SK-N-SH treated with all-trans-retinoic acid at 6 μM for 48 hours (cell line): ENCODE measurements around the gene OR7G3.

ENCODE experiments used
- ATAC-seq: fragments of 200-7000 bp; cut with Tn5 transposase; 3 replicates; pipeline ENCODE4 v1.9.1; 2020; ENCODE audit warnings: mild to moderate bottlenecking, moderate library complexity
- ARNTL ChIP-seq: fragments of 450-650 bp; formaldehyde crosslinking; IDR thresholded peaks from 2 replicates; pipeline ENCODE4 v1.5.0; 2020; ENCODE audit warnings: low read depth, mild to moderate bottlenecking, moderate library complexity, borderline replicate concordance
- BACH2 ChIP-seq: fragments of 250-450 bp; sonication (Bioruptor Pico); IDR thresholded peaks from 2 replicates; pipeline ENCODE4 v1.9.0; 2021; ENCODE audit warnings: mild to moderate bottlenecking, borderline replicate concordance
- CSDC2 ChIP-seq: fragments of 250-450 bp; sonication (Bioruptor Pico); IDR thresholded peaks from 2 replicates; pipeline ENCODE4 v1.5.0; 2020; ENCODE audit warnings: mild to moderate bottlenecking, moderate library complexity
- ESRRG ChIP-seq: fragments of 250-450 bp; sonication (Bioruptor Pico); IDR thresholded peaks from 2 replicates; pipeline ENCODE4 v1.6.1; 2021; ENCODE audit warnings: mild to moderate bottlenecking
- ISL1 ChIP-seq: fragments of 250-450 bp; sonication (Bioruptor Pico); IDR thresholded peaks from 2 replicates; pipeline ENCODE4 v2.1.2; 2022; ENCODE audit warnings: mild to moderate bottlenecking, moderate library complexity
- RARB ChIP-seq: fragments of 250-450 bp; sonication (Bioruptor Pico); IDR thresholded peaks from 2 replicates; pipeline ENCODE4 v1.8.0; 2021; ENCODE audit warnings: mild to moderate bottlenecking, moderate library complexity
- SNAI2 ChIP-seq: fragments of 250-450 bp; sonication (Bioruptor Pico); IDR thresholded peaks from 2 replicates; pipeline ENCODE4 v1.5.0; 2020; ENCODE audit warnings: mild to moderate bottlenecking, moderate library complexity
- TCF4 ChIP-seq: fragments of 250-450 bp; sonication (Bioruptor Pico); IDR thresholded peaks from 2 replicates; pipeline ENCODE4 v1.8.0; 2021; ENCODE audit warnings: mild to moderate bottlenecking, moderate library complexity, borderline replicate concordance
- TOX ChIP-seq: fragments of 250-450 bp; sonication (Bioruptor Pico); IDR thresholded peaks from 2 replicates; pipeline ENCODE4 v1.8.0; 2021; ENCODE audit warnings: mild to moderate bottlenecking, moderate library complexity, borderline replicate concordance
- ZC3H10 ChIP-seq: fragments of 250-450 bp; sonication (Bioruptor Pico); IDR thresholded peaks from 2 replicates; pipeline ENCODE4 v1.5.1; 2021; ENCODE audit warnings: mild to moderate bottlenecking, moderate library complexity
- ZFP3 ChIP-seq: fragments of 250-450 bp; sonication (Bioruptor Pico); IDR thresholded peaks from 2 replicates; pipeline ENCODE4 v1.5.0; 2020; ENCODE audit warnings: mild to moderate bottlenecking, moderate library complexity
- ZFP30 ChIP-seq: fragments of 450-650 bp; formaldehyde crosslinking; IDR thresholded peaks from 2 replicates; pipeline ENCODE4 v1.5.0; 2022; ENCODE audit warnings: mild to moderate bottlenecking, moderate library complexity
- ZNF565 ChIP-seq: fragments of 450-650 bp; formaldehyde crosslinking; conservative IDR thresholded peaks from 2 replicates; pipeline ENCODE4 v1.5.0; 2020; ENCODE audit warnings: low read depth, mild to moderate bottlenecking, moderate library complexity
- ZNF70 ChIP-seq: fragments of 450-650 bp; formaldehyde crosslinking; IDR thresholded peaks from 2 replicates; pipeline ENCODE4 v1.5.0; 2020; ENCODE audit warnings: mild to moderate bottlenecking, moderate library complexity
- ZNF8 ChIP-seq: fragments of 450-650 bp; formaldehyde crosslinking; IDR thresholded peaks from 2 replicates; pipeline ENCODE4 v1.5.0; 2020; ENCODE audit warnings: mild to moderate bottlenecking, moderate library complexity
- TF ChIP-seq, protein P1 (sequence below): fragments of 250-450 bp; sonication (Bioruptor Pico); IDR thresholded peaks from 2 replicates; pipeline ENCODE4 v1.5.1; 2020; ENCODE audit warnings: low read depth, mild to moderate bottlenecking, moderate library complexity
- TF ChIP-seq, protein P2 (sequence below): fragments of 250-450 bp; sonication (Bioruptor Pico); IDR thresholded peaks from 2 replicates; pipeline ENCODE4 v1.8.0; 2020; ENCODE audit warnings: mild to moderate bottlenecking, moderate library complexity, borderline replicate concordance
- TF ChIP-seq, protein P3 (sequence below): fragments of 250-450 bp; sonication (Bioruptor Pico); IDR thresholded peaks from 2 replicates; pipeline ENCODE4 v1.5.1; 2021; ENCODE audit warnings: mild to moderate bottlenecking, moderate library complexity
- TF ChIP-seq, protein P4 (sequence below): fragments of 250-450 bp; sonication (Bioruptor Pico); IDR thresholded peaks from 2 replicates; pipeline ENCODE4 v1.8.0; 2021; ENCODE audit warnings: low read depth, mild to moderate bottlenecking, moderate library complexity, borderline replicate concordance

Gene OR7G3

DNA sequence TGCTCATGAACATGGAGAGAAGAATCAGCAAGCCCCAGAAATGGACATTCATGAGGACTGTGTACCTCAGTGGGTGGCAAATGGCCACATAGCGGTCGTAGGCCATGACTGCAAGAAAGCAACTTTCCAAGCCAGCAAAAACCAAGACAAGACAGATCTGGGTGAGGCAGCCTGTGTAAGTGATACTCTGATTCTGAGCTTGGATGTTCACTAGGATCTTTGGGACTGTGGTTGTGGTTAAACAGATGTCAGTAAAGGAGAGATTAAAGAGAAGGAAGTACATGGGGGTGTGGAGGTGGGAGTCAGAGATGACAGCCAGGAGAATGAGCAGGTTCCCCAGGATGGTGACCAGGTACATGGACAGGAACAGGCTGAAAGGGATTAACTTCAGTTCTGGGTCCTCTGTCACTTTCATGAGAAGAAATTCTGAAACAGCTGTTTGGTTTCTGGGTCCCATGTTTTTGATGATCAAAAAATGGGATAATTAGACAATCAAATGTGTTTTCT is 11.4 kb downstream of the OR7G3 start, which contains the start of gene OR7G1 (continued):
- no peak for TF ChIP-seq ZNF8

DNA sequence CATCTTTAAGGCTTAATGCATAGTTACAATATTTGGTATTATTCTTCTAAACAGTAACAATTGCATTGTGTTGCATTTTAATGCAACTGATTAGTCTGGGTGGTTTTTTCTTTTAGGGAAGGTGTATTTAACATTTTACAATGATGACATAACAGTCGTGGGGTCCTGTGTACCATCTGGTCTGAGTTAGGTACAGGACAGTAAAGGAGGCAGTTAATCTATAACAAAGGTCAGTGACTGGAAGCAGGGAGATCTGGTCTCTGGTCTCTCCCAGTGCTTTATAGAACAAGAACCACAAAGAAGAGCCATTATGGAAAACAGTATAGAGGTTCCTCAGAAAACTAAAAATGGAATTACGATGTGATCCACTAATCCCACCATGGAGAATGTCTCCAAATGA is 16.8 kb downstream of the OR7G3 start:
- TF ChIP-seq ZC3H10 (CRISPR knock-in tag) (no peak), ZNF70 (CRISPR knock-in tag) (no peak), ZFP30 (no peak), ZFP3 (CRISPR knock-in tag) (no peak), TOX (no peak), SNAI2 (no peak), TCF4 (CRISPR knock-in tag) (no peak), BACH2 (CRISPR knock-in tag) (no peak), RARB (CRISPR knock-in tag) (no peak), ZNF8 (no peak), ESRRG (no peak)
- TF ChIP-seq, protein P1, sequence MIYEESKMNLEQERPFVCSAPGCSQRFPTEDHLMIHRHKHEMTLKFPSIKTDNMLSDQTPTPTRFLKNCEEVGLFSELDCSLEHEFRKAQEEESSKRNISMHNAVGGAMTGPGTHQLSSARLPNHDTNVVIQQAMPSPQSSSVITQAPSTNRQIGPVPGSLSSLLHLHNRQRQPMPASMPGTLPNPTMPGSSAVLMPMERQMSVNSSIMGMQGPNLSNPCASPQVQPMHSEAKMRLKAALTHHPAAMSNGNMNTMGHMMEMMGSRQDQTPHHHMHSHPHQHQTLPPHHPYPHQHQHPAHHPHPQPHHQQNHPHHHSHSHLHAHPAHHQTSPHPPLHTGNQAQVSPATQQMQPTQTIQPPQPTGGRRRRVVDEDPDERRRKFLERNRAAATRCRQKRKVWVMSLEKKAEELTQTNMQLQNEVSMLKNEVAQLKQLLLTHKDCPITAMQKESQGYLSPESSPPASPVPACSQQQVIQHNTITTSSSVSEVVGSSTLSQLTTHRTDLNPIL (CRISPR knock-in tag): no peak
- TF ChIP-seq, protein P2, sequence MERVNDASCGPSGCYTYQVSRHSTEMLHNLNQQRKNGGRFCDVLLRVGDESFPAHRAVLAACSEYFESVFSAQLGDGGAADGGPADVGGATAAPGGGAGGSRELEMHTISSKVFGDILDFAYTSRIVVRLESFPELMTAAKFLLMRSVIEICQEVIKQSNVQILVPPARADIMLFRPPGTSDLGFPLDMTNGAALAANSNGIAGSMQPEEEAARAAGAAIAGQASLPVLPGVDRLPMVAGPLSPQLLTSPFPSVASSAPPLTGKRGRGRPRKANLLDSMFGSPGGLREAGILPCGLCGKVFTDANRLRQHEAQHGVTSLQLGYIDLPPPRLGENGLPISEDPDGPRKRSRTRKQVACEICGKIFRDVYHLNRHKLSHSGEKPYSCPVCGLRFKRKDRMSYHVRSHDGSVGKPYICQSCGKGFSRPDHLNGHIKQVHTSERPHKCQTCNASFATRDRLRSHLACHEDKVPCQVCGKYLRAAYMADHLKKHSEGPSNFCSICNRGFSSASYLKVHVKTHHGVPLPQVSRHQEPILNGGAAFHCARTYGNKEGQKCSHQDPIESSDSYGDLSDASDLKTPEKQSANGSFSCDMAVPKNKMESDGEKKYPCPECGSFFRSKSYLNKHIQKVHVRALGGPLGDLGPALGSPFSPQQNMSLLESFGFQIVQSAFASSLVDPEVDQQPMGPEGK (CRISPR knock-in tag): no peak
- ATAC-seq: no peak

DNA sequence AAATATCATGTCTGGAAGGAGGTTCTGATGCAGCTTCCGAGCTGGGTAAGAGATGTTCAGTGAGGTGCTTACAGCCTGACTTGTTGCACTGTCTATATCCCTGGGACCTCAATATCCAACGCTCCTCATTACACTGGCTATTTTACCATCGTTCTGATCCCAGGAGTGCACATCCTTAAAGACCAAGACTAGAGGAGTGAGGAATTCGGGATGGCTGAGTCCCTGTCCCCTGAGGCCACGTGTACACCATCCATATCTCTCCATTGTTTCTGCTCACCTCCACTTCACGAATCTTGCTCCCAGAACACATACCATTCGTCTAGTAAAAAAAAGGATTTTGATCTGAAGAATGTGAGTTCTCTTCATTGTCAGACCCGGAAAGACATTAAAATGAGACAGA is 19.4 kb downstream of the OR7G3 start, which contains the start of gene OR7G2:
Gene OR7G2, minus strand, starts transcription at position 101 of the 400 bp plus-strand sequence. CDS start 4,232 bp downstream, outside the sequence.
- TF ChIP-seq ISL1: no peak
- no peak for TF ChIP-seq ZNF565 (CRISPR knock-in tag)
- TF ChIP-seq ZC3H10 (CRISPR knock-in tag): no peak
- TF ChIP-seq ESRRG: no peak
- TF ChIP-seq ZNF70 (CRISPR knock-in tag): no peak
- TF ChIP-seq ARNTL (CRISPR knock-in tag): no peak
- TF ChIP-seq CSDC2: no peak
- TF ChIP-seq RARB (CRISPR knock-in tag): no peak
- TF ChIP-seq, protein P1 (CRISPR knock-in tag): no peak
- TF ChIP-seq, protein P3, sequence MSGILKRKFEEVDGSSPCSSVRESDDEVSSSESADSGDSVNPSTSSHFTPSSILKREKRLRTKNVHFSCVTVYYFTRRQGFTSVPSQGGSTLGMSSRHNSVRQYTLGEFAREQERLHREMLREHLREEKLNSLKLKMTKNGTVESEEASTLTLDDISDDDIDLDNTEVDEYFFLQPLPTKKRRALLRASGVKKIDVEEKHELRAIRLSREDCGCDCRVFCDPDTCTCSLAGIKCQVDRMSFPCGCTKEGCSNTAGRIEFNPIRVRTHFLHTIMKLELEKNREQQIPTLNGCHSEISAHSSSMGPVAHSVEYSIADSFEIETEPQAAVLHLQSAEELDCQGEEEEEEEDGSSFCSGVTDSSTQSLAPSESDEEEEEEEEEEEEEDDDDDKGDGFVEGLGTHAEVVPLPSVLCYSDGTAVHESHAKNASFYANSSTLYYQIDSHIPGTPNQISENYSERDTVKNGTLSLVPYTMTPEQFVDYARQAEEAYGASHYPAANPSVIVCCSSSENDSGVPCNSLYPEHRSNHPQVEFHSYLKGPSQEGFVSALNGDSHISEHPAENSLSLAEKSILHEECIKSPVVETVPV (CRISPR knock-in tag): no peak
- TF ChIP-seq ZFP30: no peak
- ATAC-seq: no peak

DNA sequence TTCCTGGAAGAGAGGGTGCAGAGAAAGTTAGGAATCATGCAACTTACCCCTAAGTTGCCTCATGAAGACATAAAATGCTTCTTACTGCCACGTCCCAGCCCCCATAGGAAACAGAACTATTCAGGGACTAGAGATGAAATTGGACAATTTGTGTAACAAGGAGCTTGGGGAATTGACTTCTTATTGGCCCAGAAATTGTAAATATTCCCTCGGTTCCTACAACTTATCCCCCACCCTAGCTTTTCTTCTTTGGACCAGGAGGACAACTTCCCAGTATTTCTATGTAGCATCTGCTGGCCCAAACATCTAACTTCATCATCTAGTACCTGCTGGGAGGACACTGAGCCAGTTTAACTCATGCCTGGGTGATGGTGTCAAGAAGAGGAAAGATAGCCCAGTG is 40.0 kb downstream of the OR7G3 start, which contains the start of gene OR1M1:
Gene OR1M1, plus strand, starts transcription at position 301 of the 400 bp plus-strand sequence. CDS start 6,184 bp downstream, outside the sequence.
- no peak for ATAC-seq

More for the DNA sequence above, 40.0 kb downstream of the OR7G3 start, which contains the start of gene OR1M1:
- TF ChIP-seq TOX (no peak), ZNF565 (CRISPR knock-in tag) (no peak), RARB (CRISPR knock-in tag) (no peak)
- TF ChIP-seq, protein P2 (CRISPR knock-in tag): no peak
- TF ChIP-seq, protein P4, sequence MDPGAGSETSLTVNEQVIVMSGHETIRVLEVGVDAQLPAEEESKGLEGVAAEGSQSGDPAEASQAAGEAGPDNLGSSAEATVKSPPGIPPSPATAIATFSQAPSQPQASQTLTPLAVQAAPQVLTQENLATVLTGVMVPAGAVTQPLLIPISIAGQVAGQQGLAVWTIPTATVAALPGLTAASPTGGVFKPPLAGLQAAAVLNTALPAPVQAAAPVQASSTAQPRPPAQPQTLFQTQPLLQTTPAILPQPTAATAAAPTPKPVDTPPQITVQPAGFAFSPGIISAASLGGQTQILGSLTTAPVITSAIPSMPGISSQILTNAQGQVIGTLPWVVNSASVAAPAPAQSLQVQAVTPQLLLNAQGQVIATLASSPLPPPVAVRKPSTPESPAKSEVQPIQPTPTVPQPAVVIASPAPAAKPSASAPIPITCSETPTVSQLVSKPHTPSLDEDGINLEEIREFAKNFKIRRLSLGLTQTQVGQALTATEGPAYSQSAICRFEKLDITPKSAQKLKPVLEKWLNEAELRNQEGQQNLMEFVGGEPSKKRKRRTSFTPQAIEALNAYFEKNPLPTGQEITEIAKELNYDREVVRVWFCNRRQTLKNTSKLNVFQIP (CRISPR knock-in tag): no peak
- TF ChIP-seq, all 23 proteins: peak for 0
